Activated CD4-positive, alpha-beta memory T cell treated with anti-CD3 and anti-CD28 coated beads, Interleukin-2, amount 10 ng/mL, durations not matched to agents 7 days and 5 days (primary cell): ENCODE data around the gene ZNF524. TPM values are rescaled to one million over a fixed set of nuclear protein-coding genes. Genes with fewer than 3 reads are reported as not detected.

Experiments
- CTCF ChIA-PET: fragments of 350-600 bp; sonication (Branson Sonifier 250); formaldehyde crosslinking; loops from one replicate; lab custom pipeline; 2021; ENCODE audit warnings: antibody characterized with exemption, inconsistent platforms; lab: Charles Lee
- POLR2A ChIA-PET: fragments of 350-600 bp; sonication (Branson Sonifier 250); formaldehyde crosslinking; loops from one replicate; lab custom pipeline; 2021; ENCODE audit warnings: antibody characterized with exemption; lab: Charles Lee
- DNase-seq: peaks from one replicate; pipeline ENCODE4 v3.0.0-alpha.2; 2020
- H3K27ac Mint-ChIP-seq: one replicate; pipeline ENCODE4 v1.8.0; 2021; ENCODE audit warnings: mild to moderate bottlenecking, mixed read lengths
- H3K27me3 Mint-ChIP-seq: one replicate; pipeline ENCODE4 v1.8.0; 2021; ENCODE audit warnings: mixed read lengths
- H3K36me3 Mint-ChIP-seq: one replicate; pipeline ENCODE4 v1.8.0; 2021; ENCODE audit warnings: low read depth, mixed read lengths
- H3K4me1 Mint-ChIP-seq: one replicate; pipeline ENCODE4 v1.8.0; 2021; ENCODE audit warnings: mixed read lengths
- H3K4me3 Mint-ChIP-seq: one replicate; pipeline ENCODE4 v1.8.0; 2021; ENCODE audit warnings: mild to moderate bottlenecking, mixed read lengths
- H3K9me3 Mint-ChIP-seq: one replicate; pipeline ENCODE4 v1.8.0; 2021; ENCODE audit warnings: mixed read lengths
- total RNA-seq, 2 experiments: library from RNA; stranded (reverse); gene quantifications; one replicate each; pipeline ENCODE4 v1.2.3, GENCODE V29; 2021

ZNF524 gene
- total RNA-seq, 2 experiments from 2014 or later = 35.4 to 37.3 TPM

DNA sequence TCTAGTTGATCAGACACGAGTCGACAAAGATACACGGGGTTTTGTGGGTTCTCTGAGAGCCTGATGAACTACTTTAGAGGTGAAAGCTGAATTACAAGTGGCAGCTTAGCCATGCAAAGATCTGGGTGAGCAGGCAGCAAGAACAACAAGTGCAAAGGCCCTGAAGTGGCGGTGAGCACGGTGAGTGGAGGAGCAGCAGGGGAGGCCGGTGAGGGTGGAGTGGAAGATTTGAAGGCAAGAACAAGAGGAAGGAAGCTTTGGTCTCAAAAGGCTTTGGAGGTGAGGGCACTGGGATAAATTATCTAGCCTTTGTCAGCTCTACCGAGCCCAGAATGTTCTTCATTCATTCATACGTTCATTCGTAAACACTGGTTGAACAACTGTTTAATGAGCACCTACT, 6.7 kb downstream of the ZNF524 start:
- Mint-ChIP-seq H3K4me3 (peak overlapping the region; percentile 94), H3K36me3 (peaks cover 39% of the 10 kb centered on the region), H3K27me3 (no peaks in the 10 kb centered on the region), H3K9me3 (no peaks in the 10 kb centered on the region), H3K4me1 (peaks cover 50% of the 10 kb centered on the region), H3K27ac (peak overlapping the region; percentile 93)
- ChIA-PET POLR2A (interaction anchor here (0.7 to 4.3 kb wide), 10 partner anchors 10 to 346 kb away, joined by 3 to 53 read pairs (median 6); partner anchors contain the start of genes U2AF2, ZNF579, ZNF628 and ZNF784), CTCF (interaction anchor here (0.8 to 3.4 kb wide), 20 partner anchors 13 to 466 kb away, joined by 3 to 56 read pairs (median 6); partner anchors contain the start of genes TMEM238, ZNF579, ZNF628 and ZNF784)
- no peak for DNase-seq

DNA sequence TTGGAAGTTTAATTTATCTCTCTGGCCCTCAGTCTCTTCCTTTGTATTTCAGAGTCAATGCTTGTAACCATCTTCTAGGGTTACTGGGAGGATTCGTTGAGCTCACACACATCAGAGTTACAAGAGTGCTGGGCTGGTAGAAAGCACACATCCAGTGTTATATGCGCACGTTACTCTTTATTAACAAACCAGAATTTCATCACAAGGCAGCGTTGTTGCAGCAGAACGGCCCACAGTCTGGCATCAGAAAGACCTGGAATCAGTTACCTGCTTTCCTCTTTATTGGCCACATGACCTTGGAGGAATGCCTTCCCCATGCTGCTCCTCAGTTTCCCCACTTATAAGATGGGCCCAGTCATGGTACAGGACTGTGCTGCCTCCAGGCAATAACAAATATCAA, 9.2 kb downstream of the ZNF524 start:
- Mint-ChIP-seq H3K4me3 (no peak overlapping the region), H3K27ac (no peak overlapping the region), H3K27me3 (no peaks in the 10 kb centered on the region), H3K36me3 (peaks cover 35% of the 10 kb centered on the region), H3K9me3 (no peaks in the 10 kb centered on the region), H3K4me1 (peaks cover 38% of the 10 kb centered on the region)
- CTCF ChIA-PET = interaction anchor here (1.3 kb wide), 1 partner anchor 24 kb away, joined by 4 read pairs; no protein-coding TSS in a partner anchor
- POLR2A ChIA-PET = no interaction called here
- DNase-seq = no peak

DNA sequence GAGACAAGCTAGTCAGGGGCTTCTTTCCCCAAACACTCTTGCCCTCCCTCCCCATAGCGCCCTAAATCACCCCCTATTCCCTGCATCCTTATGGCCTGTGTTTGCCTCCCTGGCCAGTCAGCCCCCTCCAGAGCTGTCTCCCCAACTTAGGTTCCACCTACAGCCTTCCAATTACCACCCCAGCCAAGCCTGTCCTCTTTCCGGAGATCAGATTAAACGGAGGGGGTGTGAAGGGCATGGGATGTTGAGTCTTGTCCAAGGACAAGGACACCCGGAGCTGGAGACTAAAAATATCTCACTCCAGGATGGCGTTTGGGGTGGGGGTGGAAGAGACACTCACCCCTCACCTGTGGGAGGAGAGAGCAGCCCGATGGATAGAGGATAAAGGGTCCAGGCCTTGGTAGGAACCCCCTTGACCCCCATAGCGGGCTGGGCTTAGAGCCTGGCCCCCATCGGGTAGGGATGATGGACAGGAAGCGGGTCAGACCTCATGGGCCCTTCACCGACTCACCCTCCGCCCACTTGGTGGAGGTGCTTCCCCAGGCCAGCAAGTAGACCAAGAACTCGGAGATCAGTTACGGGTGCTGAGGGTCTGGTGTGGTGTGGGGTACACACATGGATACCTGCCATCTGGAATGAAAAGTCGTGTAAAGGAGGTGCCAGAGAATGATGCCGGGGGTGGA, 11.4 kb downstream of the ZNF524 start:
- ChIA-PET POLR2A (interaction anchor here (1.1 kb wide), 1 partner anchor 9 kb away, joined by 3 read pairs; no protein-coding TSS in a partner anchor), CTCF (no interaction called here)
- Mint-ChIP-seq H3K27me3 (no peaks in the 10 kb centered on the region), H3K4me3 (no peak overlapping the region), H3K9me3 (no peaks in the 10 kb centered on the region), H3K27ac (no peak overlapping the region), H3K36me3 (peaks cover 27% of the 10 kb centered on the region), H3K4me1 (peaks cover 25% of the 10 kb centered on the region)
- DNase-seq = no peak

DNA sequence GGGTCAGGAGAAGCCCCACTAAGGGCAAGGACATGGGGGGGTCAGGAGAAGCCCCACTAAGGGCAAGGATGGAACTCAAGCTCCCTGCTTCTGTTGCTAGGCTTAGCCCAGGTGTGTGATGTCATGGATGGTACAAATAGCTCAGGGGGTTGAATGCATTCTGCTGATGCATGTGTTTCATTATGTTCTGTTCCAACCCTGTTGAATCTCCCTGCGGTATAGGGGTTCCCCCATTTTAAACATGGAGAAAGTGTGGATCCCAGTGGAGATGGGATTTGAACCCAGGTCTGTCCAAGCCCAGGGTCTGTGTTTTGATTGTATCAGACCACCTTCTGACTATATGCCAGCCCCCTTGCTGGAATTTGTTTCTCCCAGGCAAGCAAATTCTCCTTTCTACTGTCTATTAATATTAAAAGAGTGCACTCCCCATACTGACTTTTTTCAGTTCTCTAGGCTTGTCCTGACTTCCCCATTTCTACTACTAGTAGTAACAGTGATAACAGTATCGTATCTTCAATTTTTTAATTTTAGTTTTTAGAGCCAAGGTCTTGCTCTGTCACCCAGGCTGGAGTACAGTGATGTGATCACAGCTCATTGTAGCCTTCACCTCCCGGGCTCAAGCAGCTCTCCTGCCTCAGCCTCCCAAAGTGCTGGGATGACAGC, 12.0 kb downstream of the ZNF524 start:
- DNase-seq = no peak
- Mint-ChIP-seq H3K27ac (no peak overlapping the region), H3K4me3 (no peak overlapping the region), H3K27me3 (no peaks in the 10 kb centered on the region), H3K36me3 (peaks cover 28% of the 10 kb centered on the region), H3K4me1 (peaks cover 18% of the 10 kb centered on the region), H3K9me3 (no peaks in the 10 kb centered on the region)
- POLR2A ChIA-PET = no interaction called here
- CTCF ChIA-PET = no interaction called here

DNA sequence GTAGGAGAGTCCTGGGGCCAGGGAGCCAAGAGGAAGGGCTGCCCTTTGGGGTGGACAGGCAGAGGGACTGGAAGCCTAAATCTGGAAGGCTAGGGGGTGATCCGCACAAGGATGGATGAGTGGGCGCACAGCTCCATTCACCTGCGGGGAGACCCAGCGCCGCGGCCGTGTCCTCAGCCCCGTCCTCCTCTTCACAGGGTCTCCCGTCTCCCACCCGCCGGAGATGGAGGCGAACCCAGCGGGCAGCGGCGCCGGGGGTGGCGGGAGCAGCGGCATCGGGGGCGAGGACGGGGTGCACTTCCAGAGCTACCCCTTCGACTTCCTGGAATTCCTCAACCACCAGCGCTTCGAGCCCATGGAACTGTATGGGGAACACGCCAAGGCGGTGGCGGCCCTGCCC, 13.3 kb downstream of the ZNF524 start:
- H3K27me3 Mint-ChIP-seq = no peaks in the 10 kb centered on the region
- H3K4me1 Mint-ChIP-seq = peaks cover 11% of the 10 kb centered on the region
- peaks cover 29% of the 10 kb centered on the region for H3K36me3 Mint-ChIP-seq
- no peak overlapping the region for H3K27ac Mint-ChIP-seq
- DNase-seq = no peak
- no peaks in the 10 kb centered on the region for H3K9me3 Mint-ChIP-seq
- no peak overlapping the region for H3K4me3 Mint-ChIP-seq
- ChIA-PET CTCF (no interaction called here), POLR2A (no interaction called here)

DNA sequence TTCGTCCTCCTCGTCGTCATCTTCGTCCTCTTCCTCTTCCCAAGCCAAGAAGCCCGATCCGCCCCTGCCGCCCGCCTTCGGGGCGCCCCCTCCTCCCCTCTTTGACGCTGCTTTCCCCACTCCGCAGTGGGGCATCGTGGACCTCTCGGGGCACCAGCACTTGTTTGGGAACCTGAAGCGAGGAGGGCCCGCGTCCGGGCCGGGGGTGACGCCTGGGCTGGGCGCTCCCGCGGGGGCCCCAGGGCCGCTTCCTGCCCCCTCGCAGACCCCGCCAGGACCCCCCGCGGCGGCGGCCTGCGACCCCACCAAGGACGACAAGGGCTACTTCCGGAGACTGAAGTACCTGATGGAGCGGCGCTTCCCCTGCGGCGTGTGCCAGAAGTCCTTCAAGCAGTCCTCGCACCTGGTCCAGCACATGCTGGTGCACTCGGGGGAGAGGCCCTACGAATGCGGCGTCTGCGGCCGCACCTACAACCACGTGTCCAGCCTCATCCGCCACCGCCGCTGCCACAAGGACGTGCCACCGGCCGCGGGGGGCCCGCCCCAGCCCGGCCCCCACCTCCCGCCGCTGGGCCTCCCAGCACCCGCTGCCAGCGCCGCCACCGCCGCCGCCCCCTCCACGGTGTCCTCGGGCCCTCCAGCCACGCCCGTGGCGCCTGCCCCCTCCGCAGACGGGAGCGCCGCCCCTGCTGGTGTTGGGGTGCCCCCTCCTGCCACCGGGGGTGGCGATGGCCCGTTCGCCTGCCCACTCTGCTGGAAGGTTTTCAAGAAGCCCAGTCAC, 14.0 kb downstream of the ZNF524 start:
- ChIA-PET CTCF (no interaction called here), POLR2A (no interaction called here)
- no peak overlapping the region for H3K4me3 Mint-ChIP-seq
- H3K27ac Mint-ChIP-seq = no peak overlapping the region
- H3K9me3 Mint-ChIP-seq = no peaks in the 10 kb centered on the region
- peaks cover 31% of the 10 kb centered on the region for H3K36me3 Mint-ChIP-seq
- H3K4me1 Mint-ChIP-seq = peaks cover 8% of the 10 kb centered on the region
- H3K27me3 Mint-ChIP-seq = no peaks in the 10 kb centered on the region
- DNase-seq = no peak

DNA sequence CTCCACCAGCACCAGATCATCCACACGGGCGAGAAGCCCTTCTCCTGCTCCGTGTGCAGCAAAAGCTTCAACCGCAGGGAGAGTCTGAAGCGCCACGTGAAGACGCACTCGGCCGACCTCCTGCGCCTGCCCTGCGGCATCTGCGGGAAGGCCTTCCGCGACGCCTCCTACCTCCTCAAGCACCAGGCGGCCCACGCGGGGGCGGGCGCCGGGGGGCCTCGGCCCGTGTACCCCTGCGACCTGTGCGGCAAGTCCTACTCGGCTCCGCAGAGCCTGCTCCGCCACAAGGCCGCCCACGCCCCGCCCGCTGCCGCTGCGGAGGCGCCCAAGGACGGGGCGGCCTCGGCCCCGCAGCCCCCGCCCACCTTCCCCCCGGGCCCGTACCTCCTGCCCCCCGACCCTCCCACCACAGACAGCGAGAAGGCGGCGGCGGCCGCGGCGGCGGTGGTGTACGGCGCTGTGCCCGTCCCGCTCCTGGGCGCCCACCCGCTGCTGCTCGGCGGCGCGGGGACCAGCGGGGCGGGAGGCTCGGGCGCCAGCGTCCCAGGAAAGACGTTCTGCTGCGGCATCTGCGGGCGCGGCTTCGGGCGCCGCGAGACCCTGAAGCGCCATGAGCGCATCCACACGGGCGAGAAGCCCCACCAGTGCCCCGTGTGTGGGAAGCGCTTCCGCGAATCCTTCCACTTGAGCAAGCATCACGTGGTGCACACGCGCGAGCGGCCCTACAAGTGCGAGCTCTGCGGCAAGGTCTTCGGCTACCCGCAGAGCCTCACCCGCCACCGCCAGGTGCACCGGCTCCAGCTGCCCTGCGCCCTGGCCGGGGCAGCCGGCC, 14.8 kb downstream of the ZNF524 start:
- H3K9me3 Mint-ChIP-seq = no peaks in the 10 kb centered on the region
- CTCF ChIA-PET = no interaction called here

DNA sequence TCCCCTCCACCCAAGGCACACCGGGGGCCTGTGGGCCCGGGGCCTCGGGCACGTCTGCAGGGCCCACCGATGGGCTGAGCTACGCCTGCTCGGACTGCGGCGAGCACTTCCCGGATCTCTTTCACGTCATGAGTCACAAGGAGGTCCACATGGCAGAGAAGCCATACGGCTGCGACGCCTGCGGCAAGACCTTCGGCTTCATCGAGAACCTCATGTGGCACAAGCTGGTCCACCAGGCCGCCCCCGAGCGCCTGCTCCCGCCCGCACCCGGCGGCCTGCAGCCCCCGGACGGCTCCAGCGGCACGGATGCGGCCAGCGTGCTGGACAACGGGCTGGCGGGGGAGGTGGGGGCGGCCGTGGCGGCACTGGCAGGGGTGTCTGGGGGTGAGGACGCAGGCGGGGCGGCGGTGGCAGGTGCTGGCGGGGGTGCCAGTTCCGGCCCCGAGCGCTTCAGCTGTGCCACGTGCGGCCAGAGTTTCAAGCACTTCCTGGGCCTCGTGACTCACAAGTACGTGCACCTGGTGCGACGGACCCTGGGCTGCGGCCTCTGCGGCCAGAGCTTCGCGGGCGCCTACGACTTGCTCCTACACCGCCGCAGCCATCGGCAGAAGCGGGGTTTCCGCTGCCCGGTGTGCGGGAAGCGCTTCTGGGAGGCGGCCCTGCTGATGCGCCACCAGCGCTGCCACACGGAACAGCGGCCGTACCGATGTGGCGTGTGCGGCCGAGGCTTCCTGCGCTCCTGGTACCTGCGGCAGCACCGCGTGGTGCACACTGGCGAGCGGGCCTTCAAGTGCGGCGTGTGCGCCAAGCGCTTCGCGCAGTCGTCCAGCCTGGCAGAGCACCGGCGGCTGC, 15.7 kb downstream of the ZNF524 start:
- Mint-ChIP-seq H3K27ac (no peak overlapping the region), H3K4me3 (no peak overlapping the region), H3K36me3 (peaks cover 33% of the 10 kb centered on the region), H3K27me3 (no peaks in the 10 kb centered on the region), H3K9me3 (no peaks in the 10 kb centered on the region), H3K4me1 (peaks cover 15% of the 10 kb centered on the region)
- ChIA-PET CTCF (no interaction called here), POLR2A (interaction anchor here (2.9 kb wide), 1 partner anchor 10 kb away, joined by 11 read pairs; the partner anchor contains the start of gene ZNF865)
- no peak for DNase-seq

More for the DNA sequence above, 14.8 kb downstream of the ZNF524 start:
- Mint-ChIP-seq H3K4me1 (peaks cover 10% of the 10 kb centered on the region), H3K27me3 (no peaks in the 10 kb centered on the region), H3K4me3 (no peak overlapping the region), H3K36me3 (peaks cover 30% of the 10 kb centered on the region), H3K27ac (no peak overlapping the region)
- no peak for DNase-seq
- POLR2A ChIA-PET = no interaction called here

DNA sequence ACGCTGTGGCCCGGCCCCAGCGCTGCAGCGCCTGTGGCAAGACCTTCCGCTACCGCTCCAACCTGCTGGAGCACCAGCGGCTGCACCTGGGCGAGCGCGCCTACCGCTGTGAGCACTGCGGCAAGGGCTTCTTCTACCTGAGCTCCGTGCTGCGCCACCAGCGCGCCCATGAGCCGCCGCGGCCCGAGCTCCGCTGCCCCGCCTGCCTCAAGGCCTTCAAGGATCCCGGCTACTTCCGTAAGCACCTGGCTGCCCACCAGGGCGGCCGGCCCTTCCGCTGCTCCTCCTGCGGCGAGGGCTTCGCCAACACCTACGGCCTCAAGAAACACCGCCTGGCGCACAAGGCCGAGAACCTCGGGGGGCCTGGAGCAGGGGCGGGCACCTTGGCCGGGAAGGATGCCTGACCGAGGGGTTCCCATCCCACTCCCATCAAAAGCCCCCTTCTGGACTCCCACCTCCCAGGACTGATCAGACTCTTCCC, 16.3 kb downstream of the ZNF524 start:
- POLR2A ChIA-PET = interaction anchor here (2.9 kb wide), 1 partner anchor 10 kb away, joined by 11 read pairs; the partner anchor contains the start of gene ZNF865
- H3K4me1 Mint-ChIP-seq = peaks cover 12% of the 10 kb centered on the region

DNA sequence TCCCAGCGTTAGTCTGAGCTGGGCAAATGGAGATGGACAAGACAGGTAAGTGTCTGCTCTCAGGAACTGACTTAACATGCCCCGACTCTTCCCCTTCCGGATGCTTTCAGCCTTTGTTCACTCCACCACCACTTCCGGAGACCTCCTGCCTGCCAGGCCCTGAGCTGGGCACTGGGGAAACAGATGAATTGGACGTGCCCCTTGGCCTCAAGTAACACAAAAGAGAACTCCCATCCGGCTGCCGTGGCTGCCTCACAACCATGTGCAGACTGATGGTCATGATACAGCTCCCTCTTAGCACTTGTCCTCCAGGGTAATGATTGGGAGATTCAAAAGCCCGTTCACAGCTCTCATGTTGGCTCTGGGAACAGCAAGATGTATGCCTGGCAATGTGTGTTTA, 17.3 kb downstream of the ZNF524 start:
- Mint-ChIP-seq H3K36me3 (peaks cover 38% of the 10 kb centered on the region), H3K27ac (no peak overlapping the region), H3K9me3 (no peaks in the 10 kb centered on the region), H3K4me1 (peaks cover 12% of the 10 kb centered on the region), H3K4me3 (no peak overlapping the region), H3K27me3 (no peaks in the 10 kb centered on the region)
- CTCF ChIA-PET = no interaction called here
- no peak for DNase-seq
- POLR2A ChIA-PET = interaction anchor here (1.5 to 2.9 kb wide), 2 partner anchors 11 to 141 kb away, joined by 4 to 11 read pairs; partner anchors contain the start of genes ZNF628 and ZNF865

More for the DNA sequence above, 16.3 kb downstream of the ZNF524 start:
- no peak for DNase-seq
- H3K4me3 Mint-ChIP-seq = no peak overlapping the region
- CTCF ChIA-PET = no interaction called here
- peaks cover 37% of the 10 kb centered on the region for H3K36me3 Mint-ChIP-seq
- no peaks in the 10 kb centered on the region for H3K27me3 Mint-ChIP-seq
- no peaks in the 10 kb centered on the region for H3K9me3 Mint-ChIP-seq
- H3K27ac Mint-ChIP-seq = no peak overlapping the region

DNA sequence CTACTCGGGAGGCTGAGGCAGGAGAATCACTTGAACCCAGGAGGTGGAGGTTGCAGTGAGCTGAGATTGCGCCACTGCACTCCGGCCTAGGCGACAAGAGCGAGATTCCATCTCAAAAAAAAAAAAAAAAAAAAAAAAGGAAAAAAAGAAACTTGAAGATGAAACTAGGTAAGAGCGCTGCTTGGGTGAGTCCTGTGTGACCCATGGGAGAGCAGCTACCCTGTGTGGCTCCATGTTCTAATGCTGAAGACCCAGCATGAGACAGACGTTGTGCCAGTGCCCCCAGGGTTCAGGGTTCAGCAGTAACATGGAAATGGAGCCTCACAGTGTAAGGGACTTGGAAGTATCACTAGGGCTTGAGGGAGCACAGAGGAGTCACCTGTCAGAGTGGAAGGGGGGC, 18.3 kb downstream of the ZNF524 start:
- CTCF ChIA-PET = interaction anchor here (0.6 to 0.8 kb wide), 2 partner anchors 13 to 114 kb away, joined by 3 to 6 read pairs; no protein-coding TSS in a partner anchor
- Mint-ChIP-seq H3K27me3 (no peaks in the 10 kb centered on the region), H3K36me3 (peaks cover 32% of the 10 kb centered on the region), H3K9me3 (no peaks in the 10 kb centered on the region), H3K27ac (no peak overlapping the region), H3K4me3 (no peak overlapping the region), H3K4me1 (peaks cover 15% of the 10 kb centered on the region)
- POLR2A ChIA-PET = interaction anchor here (0.8 to 2.9 kb wide), 3 partner anchors 12 to 142 kb away, joined by 3 to 11 read pairs (median 4); partner anchors contain the start of genes FIZ1, ZNF628 and ZNF865
- no peak for DNase-seq
